NB4 (cell line): ENCODE measurements around the gene CDK18.

Source experiments
- POLR2A ChIP-seq: IDR thresholded peaks from 2 replicates; pipeline ENCODE4 v1.6.1; 2011; ENCODE audit warnings: mild to moderate bottlenecking; ENCODE audit not compliant: insufficient read length; ENCODE audit errors: extremely low read depth
- TF ChIP-seq, protein P1 (sequence below): IDR thresholded peaks from one replicate; pipeline ENCODE4 v1.5.1; 2012; ENCODE audit warnings: low read depth, low read length
- TF ChIP-seq, protein P2 (sequence below): IDR thresholded peaks from 2 replicates; pipeline ENCODE4 v1.6.1; 2011; ENCODE audit warnings: low read depth, low read length

DNA sequence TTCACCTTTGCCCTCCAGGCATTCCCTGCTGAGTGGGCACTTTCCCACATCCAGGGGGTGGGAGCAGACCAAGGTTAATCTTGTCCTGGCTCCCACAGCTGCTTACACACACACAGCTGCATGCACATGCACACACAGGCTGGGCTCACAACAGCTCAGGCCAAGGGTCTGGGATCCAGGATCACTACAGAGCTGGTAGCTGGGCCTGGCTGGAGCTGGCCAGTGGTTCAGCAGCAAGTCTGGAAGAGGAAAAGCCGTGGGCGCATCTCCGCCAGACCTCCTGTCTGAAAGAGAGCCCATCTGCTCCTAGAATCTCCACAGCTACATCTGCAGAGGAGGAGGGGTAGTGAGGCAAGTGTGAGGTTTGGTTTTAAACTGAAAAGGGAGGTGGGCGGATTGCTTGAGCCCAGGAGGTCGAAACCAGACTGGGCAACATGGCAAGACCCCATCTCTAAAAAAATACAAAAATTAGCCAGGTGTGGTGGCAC lies 3.8 kb downstream of the CDK18 start:
- no peak for TF ChIP-seq POLR2A
- TF ChIP-seq, protein P1, sequence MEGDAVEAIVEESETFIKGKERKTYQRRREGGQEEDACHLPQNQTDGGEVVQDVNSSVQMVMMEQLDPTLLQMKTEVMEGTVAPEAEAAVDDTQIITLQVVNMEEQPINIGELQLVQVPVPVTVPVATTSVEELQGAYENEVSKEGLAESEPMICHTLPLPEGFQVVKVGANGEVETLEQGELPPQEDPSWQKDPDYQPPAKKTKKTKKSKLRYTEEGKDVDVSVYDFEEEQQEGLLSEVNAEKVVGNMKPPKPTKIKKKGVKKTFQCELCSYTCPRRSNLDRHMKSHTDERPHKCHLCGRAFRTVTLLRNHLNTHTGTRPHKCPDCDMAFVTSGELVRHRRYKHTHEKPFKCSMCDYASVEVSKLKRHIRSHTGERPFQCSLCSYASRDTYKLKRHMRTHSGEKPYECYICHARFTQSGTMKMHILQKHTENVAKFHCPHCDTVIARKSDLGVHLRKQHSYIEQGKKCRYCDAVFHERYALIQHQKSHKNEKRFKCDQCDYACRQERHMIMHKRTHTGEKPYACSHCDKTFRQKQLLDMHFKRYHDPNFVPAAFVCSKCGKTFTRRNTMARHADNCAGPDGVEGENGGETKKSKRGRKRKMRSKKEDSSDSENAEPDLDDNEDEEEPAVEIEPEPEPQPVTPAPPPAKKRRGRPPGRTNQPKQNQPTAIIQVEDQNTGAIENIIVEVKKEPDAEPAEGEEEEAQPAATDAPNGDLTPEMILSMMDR: no peak
- TF ChIP-seq, protein P2, sequence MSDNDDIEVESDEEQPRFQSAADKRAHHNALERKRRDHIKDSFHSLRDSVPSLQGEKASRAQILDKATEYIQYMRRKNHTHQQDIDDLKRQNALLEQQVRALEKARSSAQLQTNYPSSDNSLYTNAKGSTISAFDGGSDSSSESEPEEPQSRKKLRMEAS: no peak
